Activated CD4-positive, CD25-positive, alpha-beta regulatory T cell treated with anti-CD3 and anti-CD28 coated beads, Interleukin-2, amount 50 U/mL, for 24 hours (primary cell): Measurements from ENCODE around the gene CFAP44.
"Not testable (repeated sequence)": the region's sequence is repeated elsewhere in the genome, so short reads cannot be mapped to it uniquely, and the experiment has no call there.

ENCODE experiments used
- ATAC-seq, 2 donors: fragments of 150-1000 bp; cut with Tn5 transposase; one replicate each; pipeline ENCODE4 v1.10.0; 2021; ENCODE audit warnings: mild to moderate bottlenecking in 1 of 2, moderate library complexity in 1 of 2

Gene CFAP44, protein sequence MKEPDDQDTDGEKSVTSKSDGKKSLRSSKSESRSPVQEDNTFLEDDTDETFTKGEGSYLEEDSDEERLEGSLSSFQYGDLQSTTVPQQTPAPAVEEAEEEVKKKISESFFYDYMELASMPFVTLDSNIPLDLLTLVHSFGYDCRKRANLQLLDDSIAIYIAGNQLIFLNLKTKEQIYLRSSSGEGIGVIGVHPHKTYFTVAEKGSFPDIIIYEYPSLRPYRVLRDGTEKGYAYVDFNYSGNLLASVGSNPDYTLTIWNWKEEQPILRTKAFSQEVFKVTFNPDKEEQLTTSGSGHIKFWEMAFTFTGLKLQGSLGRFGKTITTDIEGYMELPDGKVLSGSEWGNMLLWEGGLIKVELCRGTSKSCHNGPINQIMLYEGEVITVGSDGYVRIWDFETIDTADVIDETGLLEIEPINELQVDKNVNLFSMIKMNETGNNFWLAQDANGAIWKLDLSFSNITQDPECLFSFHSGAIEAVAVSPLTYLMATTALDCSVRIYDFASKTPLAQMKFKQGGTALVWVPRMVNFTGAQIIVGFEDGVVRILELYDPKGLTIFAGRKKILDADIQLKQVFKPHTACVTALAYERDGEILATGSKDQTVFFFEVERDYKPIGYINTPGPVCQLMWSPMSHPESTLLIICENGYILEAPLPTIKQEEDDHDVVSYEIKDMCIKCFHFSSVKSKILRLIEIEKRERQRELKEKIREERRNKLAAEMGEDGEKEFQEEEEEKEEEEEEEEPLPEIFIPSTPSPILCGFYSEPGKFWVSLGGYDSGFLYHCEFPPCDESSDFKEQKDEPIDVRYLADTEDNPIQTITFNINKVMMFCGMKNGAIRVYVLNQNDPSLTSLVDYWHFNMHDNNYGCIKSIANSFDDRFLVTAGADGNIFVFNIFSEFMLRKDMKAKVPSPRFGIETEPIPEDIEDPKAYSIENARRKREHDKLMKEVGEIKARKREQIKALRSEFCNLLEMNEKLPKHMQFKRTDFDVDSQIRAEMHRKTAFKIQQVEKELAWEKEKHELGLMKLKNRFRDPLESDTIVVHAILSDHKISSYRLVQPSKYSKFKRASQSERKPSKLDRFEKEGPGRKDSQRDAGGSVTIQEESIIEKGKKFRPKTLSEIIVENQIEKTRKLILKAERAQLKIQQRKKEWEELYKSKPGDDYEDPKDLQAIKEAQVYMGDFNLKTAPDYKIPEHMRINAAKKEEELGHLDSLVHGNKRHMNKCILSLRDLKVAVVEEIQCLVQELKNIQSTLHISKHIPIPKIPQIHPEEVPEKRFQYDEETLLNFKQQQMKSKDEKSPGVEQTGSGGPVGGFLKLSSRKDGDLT (N-terminal part only)

DNA sequence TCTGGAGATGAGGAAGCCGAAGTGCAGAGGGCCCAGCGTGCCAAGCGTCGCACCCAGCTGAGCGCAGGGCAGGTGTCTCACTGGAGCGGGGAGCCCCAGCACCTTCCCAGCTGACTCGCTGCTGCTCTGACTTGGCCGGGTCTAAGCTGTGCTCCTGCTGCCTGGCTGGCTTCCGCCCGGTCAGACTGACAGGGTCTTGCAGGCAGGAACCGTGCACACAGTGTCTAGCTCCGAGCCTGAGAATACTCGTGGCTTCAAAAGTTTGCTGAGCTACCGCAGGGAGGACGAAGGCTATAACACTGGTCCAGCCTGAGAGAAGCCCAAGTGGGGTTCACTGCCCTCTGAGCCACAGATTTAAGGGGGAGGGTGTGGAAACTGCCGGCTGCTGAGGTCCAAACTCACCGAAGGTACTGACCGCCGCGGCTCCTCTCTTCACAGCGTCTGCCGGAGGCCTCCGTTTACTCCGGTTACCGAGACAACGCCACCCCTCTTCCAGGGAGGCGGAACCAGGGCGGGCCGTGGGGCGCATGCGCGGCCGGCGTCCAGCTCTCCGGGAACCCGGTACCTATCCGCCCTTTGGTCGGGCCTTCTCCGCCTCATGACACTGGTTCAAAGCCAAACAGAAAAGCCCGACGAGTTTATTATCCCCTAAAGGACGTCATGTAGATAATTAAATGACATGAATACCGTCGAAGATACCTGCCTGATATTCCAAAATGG lies at the start of gene CFAP44:
TSS of gene CFAP44 (minus strand) at position 443 of the 720 bp plus-strand sequence. CDS start 7,829 bp downstream, outside the sequence.
- ATAC-seq, result peak; percentile 20 to 32

DNA sequence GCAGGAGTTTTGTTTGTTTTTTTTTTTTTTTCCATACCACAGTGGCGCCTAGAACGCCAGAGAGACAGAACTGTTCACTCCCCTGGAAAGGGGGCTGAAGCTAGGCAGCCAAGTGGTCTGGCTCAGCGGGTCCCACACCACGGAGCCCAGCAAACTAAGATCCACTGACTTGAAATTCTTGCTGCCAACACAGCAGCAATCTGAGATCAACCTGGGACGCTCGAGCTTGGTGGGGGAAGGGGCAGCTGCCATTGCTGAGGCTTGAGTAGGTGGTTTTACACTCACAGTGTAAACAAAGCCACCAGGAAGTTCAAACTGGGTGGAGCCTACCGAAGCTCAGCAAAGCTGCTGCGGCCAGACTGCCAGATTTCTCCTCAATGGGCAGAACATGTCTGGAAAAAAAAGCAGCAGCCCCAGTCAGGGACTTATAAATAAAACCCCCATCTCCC lies 43.9 kb upstream of the CFAP44 start:
- ATAC-seq, result no peak

DNA sequence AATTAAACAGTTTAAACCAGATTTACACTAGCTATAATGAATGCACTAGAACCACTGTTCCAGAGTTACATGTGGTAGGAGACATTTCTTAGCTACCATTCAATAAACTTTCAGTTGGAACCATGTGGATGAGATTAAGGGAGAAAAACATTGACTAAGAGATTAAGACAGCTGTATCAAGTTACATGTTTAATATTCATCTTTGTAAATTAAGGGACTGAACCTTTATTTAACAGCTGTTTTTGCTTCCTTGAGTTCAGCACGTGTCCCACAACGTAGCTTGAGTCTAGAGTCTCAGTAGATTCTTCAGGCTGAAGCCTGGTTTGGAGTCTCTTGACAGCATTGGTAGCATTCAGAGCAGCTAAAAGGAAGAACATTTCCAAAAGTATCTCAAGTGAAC lies 27.2 kb upstream of the CFAP44 start:
- no peak for ATAC-seq

DNA sequence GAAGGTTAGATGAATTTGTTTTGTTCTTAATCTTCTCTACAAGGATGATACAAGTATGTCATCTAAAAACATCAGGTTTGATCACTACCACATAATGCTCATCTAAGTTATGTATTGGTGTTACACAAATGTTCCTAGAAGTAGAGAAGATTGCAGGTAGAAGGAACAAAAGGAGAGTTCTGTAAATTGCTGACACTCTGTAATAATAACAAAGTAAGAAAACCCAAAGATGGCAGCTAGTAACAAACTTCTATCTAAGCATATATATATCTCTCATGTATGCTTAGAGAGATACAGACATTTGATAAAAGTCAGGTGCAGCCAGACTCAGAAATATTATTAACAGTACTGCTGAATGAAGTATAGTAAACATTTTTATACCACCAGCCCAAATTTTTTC lies 20.2 kb upstream of the CFAP44 start:
- ATAC-seq, result no peak

DNA sequence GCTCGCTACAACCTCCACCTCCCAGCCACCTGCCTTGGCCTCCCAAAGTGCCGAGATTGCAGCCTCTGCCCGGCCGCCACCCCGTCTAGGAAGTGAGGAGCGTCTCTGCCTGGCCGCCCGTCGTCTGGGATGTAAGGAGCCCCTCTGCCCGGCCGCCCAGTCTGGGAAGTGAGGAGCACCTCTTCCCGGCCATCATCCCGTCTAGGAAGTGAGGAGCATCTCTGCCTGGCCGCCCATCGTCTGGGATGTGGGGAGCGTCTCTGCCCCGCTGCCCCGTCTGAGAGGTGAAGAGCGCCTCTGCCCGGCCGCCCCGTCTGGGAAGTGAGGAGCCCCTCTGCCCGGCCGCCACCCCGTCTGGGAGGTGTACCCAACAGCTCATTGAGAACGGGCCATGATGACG lies 17.3 kb upstream of the CFAP44 start:
- ATAC-seq, result not testable (repeated sequence)

DNA sequence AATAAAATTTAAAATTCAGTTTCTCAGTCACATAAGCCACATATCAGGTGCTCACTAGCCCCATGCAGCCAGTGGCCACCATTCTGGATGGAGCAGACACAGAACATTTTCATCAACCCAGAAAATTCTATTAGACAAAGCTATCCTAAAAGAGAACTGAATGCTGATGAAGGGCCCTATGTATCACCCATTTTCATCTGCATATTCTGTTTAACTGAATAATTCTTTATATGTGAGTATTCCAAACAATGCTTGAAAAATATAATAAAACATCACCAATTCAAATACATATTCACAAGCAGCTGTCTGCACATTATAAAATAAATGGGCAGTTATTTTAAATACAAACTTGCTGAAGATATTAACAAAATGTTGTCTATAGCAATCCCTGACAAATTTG lies 14.2 kb upstream of the CFAP44 start:
- ATAC-seq, result no peak

DNA sequence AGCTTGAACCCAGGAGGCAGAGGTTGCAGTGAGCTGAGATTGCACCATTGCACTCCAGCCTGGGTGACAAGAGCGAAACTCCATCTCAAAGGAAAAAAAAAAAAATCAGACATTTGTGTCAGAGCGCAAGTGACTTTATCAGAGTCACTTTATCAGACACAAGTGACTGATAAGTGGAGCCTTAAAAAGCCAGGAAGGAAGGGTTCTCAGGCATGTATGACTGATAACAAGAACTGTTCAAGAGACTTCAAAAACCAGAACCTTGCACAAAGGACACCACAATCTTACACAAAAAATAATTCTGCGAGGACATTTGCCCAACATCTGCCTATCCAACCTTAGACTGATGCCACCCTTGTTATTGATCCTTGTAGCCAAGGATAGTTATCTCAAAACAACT lies 13.3 kb upstream of the CFAP44 start:
- ATAC-seq, result no peak

DNA sequence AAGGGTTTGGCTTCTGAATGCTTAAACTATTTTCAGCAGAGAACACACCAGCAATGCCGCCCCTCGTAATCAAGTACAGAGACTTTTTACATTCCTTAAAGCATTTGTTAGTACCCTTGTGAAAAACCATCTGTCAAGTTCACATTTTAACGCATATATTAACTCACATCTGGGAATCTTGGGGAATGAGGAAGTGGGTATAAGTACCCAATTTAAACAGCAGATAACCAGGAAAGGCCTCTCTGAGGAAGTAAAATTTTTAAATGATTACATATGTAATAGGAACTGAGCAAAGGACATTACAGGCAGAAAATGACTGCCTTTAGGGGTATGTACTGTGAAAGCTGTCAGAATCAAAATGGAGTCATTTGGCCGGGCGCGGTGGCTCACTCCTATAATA lies 12.8 kb upstream of the CFAP44 start:
- no peak for ATAC-seq

DNA sequence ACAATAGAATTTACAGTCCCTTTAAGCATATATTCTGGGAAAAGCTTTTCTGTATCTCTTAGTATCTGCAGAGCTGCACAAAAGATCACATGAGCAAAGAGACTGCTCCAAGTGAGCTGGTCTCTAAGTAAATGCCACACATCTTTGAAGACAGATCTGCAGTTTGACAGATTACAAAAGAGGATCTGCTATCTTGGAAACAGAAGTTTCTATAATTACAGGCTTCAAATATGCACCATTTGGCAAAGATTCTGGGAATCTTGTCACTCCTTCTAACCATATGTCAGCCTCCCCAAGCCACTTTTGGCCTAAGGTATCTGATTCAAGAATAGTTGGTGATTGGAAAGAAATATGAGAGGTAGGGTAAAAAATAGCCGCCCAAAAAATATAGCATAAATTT lies 9.6 kb upstream of the CFAP44 start:
- ATAC-seq, result no peak

DNA sequence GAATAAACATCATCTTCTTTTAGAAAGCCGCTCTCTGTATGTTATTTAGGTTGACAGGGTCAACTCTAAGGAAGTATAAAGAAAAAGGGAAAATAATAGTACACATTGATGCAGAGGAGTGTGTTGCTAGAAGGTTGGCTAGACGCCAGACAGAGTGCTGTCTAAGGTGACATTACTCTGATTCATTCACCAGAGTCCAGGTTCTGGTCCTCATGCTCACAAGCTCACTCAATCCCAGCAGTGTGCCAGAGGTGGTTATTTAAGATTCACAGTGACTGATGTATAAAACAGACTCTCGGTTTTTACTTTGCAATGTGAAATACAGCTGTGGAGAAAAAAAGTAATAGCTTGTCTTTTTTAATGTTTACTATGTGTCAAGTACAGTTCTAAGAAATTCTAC lies 1.7 kb downstream of the CFAP44 start:
- no peak for ATAC-seq

DNA sequence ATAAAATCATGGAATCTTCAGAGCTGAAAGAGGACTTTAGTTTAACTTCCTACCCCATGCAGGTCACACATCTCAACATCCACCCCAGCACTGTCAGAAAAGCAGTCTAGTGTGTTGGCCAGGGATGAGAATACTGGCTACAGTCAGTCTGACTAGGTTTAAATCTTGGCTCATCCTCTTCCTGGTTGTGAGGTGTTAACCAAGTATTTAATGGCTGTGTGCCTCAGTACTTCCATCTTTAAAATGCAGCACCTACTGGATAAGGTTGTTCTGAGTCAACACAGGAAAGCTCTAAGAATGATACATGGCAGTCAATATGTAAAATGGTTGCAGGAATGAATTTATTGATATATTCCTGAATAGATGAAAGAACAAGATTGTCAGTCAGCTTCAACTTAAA lies 3.1 kb downstream of the CFAP44 start:
- ATAC-seq, result no peak

DNA sequence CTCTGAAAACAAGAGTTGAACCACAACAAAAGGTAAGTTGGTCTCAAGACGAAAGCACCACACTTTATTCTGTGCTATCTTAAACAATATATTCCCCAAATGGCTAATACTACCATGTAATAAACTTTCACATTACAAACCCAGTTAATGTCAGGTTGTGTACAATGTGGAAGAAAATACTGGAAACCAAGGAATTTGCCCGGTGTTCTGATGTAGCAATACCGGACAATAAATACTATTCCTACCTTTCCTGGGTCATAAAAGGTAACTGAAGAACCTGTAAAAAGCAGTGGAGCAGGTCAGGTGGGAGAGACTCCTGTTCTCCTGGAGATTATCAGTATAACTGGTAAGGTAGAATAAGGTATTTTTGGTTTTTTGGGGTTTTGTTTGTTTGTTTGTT lies 3.9 kb downstream of the CFAP44 start:
- ATAC-seq, result no peak

DNA sequence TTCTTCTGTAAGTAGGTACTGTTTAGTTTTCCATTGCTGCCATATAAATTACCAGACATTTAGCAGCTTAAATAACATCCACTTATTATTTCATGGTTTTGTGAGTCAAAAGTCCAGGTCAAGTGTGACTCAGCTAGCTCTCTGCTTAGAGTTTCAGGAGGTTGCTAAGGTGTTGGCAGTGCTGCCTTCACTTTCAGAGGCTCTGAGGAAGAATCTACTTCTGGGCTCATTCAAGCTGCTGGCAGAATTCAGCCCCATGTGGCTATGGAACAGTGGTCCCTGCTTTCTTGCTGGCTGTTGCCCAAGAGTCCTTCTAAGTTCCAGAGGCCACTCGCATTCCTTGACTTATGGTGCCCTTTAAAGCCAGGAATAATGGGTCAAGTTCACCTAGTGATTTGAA lies 4.5 kb downstream of the CFAP44 start:
- no peak for ATAC-seq

DNA sequence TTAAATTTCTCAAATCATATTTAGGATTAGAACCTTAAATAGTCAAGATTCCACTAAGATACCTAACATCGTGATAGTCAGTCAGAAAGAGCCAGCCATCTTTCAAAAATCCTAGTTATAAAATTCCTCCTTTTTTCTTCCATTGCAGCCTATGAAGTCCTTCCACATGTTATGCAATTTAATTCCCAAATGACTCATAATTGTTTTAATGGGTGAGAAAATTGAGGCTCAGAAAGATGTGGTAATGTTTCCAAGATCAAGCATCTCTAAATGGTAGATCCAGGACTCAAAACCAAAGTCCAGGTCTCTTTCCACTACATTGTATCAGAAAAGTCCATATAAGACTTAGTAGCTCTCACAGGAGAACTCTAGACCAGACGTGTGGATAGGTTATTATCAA lies 9.5 kb downstream of the CFAP44 start:
- ATAC-seq, result no peak

DNA sequence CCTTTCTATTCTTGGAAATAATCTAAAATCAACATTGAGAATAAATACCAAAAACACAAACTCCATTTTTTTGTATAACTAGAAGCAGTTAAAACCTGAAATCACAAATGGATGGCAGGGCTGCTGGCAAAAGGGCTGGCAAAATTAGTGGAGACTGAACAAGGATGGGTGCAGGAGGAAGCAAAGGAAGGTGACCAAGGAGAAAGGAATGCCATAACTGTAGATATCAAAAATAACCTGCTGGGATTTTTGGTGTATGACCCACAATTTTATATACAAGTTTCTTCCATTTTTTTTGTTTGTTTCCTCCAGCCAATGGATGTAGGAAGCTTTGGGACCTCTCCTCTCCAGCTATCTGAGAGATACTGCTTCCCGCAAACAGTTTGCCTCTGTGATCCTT lies 12.7 kb downstream of the CFAP44 start:
- no peak for ATAC-seq

DNA sequence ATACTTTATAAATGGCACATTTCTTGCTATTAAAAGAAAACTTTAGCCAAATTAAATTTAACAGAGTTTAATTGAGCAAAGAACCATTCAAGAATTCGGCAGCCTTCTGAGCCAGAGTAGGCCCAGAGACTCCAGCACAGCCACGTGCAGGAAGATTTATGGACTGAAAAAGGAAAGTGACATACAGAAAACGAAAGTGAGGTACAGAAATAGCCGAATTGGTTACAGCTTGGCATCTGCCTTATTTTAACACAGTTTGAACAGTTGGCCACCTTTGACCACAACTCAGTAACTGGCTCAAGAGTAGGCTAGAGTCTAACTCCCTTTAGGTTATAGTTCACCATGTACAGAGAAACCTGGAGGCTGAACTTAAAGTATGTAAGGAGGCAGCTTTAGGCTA lies 17.6 kb downstream of the CFAP44 start:
- ATAC-seq, result no peak

DNA sequence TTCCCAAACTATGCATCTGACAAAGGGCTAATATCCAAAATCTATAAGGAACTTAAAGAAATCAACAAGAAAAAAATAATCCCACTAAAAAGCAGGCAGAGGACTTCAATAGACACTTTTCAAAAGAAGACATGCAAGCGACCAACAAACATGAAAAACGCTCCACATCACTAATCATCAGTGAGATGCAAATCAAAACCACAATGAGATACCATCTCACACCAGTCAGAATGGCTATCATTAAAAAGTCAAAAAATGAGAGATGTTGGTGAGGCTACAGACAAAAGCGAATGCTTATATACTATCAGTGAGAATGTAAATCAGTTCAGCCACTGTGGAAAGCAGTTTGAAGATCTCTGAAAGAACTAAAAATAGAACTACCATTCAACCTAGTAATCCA lies 20.2 kb downstream of the CFAP44 start:
- no peak for ATAC-seq

DNA sequence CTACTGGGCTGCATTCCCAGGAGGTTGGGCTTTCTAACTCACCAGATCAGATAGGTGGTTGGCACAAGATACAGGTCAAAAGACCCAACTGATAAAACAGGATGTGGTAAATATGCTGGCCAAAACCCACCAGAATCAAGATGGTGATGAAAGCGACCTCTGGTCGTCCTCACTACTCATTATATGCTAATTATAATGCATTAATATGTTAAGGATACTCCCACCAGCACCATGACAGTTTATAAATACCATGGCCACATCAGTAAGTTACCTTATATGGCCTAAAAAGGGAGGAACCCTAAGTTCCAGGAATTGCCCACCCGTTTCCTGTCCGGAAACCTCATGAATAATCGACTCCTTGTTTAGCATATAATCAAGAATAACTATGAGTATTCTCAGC lies 31.6 kb downstream of the CFAP44 start:
- ATAC-seq, result no peak

DNA sequence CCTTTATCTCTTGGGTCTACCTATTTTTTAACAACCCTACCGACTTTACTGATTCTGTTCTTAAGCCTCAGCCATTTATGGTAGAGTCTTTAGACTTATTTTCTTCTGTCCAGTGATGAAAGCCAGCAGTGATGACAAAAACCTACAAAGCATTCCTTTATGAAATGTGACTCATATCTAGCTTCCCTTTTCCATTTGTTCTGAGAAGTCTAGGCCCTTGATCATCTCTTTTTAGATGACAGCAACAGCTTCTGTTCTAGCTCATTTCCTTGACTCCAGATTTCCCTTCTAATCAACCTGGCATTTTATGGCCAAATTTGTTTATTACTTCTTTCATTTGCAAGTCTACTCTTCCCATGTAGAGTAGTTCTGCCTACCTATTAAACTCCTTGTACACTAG lies 36.1 kb downstream of the CFAP44 start:
- ATAC-seq, result no peak

DNA sequence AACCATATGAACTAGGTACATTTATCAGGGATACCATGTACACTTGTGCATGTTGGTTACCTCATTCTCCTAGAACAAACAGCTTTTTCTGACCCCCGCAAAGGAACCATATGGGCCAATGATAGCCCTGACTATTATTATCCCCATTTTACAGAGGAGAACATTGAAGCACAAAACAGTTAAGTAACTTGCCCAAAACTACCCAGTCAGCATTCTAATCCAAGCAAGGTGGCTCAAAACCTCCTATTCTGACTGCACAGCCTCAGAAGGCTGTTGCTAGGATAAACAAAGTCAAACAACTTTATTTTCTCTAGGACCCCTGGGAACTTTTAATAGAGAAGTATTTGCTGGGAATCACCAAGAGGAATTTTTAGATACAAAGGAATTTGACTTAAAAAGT lies 36.7 kb downstream of the CFAP44 start:
- ATAC-seq, result no peak
